Stimulated activated naive CD4-positive, alpha-beta T cell treated with Interleukin-2 at 50 U/mL for 16 hours (primary cell): ENCODE results near the gene ARFGAP3.

Experiments
- DNase-seq: peaks from one replicate; lab custom pipeline; 2025; lab: John Stamatoyannopoulos, UW

Gene ARFGAP3

GRCh38 chr22:42819412-42820044 lies 37.5 kb downstream of the ARFGAP3 start:
- no peak for DNase-seq

DNA sequence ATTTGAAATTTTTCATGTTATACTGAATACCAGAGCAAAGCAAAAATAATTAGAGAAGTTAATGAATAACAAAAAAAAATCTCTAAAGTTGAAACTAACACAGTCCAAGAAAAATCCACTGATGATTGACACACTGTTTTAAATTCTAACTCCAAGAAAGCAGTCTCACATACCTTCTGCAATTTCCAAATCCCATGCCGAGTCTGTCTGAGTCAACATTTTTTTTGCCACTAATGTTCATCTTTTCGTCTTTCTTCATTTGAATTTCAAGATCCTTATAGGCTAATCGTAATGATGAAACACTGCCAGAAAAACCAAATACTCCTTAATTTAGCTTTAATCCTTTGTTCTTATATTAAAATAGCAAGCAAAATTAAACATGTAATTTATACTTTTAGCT lies 39.5 kb downstream of the ARFGAP3 start:
- DNase-seq: no peak

DNA sequence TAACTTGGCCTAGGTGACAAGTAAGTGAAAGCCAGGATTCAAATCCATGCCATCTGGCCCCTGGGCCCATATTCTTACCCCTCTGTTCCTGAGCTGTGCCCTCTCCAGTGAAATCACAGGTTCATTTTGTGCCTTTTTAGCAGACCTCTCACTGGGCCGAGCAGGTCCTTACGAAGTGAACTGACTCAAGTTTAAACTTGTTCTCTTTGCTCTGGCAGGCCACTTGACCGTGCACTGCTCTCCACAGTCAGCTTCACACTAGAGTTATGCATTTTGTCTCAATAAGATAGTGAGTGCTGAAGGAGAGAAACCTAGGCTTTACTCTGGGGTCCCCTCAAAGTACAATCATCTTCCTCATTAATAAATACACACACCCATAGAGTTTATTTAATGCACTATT lies 40.7 kb downstream of the ARFGAP3 start:
- DNase-seq: no peak

- DNase-seq: no peak
Measured at GRCh38 chr22:42814616-42815015, 42.5 kb downstream of the ARFGAP3 start.

DNA sequence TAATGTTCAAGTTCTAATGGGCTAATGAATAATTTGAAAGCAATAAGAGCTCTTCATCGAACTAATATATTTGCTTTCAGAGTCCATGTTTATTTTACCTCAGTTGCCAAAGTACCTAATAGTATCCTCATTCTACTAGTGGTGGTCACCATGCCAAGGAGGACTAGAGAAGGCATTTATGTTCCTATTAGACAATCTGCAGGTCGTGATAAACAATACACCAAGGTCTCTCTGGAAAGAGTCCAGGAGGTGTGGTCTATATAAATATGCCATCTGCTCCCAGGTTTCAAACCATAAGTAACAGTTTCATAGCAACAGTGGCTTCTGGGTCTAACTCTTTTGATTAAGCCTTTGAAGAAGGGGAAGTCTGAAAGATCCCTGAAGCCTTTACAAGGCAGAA lies 42.9 kb downstream of the ARFGAP3 start:
- DNase-seq: no peak

DNA sequence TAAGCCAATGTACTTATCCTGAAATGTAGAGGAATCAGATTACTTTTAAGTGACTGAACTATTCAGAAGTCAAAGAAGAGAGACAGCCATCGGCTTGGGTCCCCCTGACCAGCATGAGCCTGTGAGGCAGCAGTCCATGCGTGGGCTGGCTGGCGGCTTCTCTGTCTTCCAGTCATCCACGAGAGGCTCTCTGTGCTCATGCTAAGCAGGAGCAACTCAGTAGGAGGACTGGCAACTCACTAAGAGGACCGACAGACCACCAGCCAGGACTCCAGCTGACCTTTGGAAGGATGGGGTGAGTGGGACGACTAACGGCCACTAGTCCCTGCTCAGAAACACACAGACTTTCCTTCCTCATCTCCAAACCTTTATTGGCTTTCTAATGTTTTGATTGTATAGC lies 43.6 kb downstream of the ARFGAP3 start:
- no peak for DNase-seq

DNA sequence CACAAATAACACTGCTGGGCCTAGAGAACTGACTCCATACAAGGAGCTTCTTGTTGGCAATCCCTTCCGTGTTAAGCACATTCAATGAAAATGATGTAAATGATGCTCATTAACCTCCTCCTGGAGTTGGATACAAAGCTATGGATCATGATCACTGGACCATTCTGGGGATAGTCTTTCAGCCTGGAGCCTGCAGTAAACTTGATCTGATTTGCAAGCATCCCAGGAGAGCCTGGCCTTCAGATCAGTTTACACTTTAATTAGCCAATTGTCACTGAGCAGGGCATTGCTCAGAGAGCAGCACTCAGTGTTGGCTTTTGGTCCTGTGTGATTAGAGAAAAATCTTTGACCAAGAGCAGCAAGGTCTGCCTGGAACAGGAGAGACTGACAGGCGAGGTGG lies 45.6 kb downstream of the ARFGAP3 start:
- no peak for DNase-seq

DNA sequence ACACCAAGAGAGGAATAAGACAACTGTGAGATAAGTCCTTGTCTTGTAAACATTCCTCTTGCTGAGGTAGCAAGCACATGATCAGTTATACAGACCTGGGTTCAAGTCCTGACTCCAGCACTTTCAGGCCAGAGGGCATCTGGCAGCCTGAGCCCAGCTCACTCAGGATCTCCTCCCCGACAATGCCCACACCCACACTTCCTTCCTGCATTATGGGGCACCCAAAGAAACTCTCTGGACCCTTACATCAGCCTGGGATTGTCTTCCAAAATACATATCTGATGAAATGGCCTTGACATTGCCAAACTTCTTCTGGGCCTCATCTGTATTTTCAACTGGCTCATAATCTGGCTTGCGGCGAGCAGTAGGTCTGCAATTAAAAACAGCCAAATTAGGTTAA lies 48.6 kb downstream of the ARFGAP3 start:
- no peak for DNase-seq

- DNase-seq: no peak
Measured at GRCh38 chr22:42807185-42807584, 49.9 kb downstream of the ARFGAP3 start.

- no peak for DNase-seq
Measured at GRCh38 chr22:42805998-42806830, 50.9 kb downstream of the ARFGAP3 start.

GRCh38 chr22:42805016-42805997 lies 51.8 kb downstream of the ARFGAP3 start:
- no peak for DNase-seq

DNA sequence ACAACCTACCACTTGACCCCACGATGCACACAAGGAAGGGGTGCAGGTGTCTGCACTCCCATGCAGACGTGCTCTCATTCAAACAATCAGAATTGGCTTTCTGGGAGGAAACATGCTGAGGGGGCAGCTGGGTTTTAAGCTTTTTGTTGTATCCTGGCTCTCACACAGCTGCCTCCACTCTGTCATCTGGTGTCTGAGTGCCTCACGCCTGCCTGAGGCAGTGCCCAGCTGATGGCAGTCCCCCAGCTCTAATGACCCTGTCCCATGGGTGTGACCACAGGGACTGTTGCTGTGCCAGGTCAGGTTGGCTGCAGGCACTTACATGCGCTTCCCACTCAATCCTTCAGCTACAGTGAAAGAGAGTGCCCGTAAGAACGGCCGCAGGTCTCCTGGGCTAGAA lies 53.7 kb downstream of the ARFGAP3 start:
- no peak for DNase-seq

DNA sequence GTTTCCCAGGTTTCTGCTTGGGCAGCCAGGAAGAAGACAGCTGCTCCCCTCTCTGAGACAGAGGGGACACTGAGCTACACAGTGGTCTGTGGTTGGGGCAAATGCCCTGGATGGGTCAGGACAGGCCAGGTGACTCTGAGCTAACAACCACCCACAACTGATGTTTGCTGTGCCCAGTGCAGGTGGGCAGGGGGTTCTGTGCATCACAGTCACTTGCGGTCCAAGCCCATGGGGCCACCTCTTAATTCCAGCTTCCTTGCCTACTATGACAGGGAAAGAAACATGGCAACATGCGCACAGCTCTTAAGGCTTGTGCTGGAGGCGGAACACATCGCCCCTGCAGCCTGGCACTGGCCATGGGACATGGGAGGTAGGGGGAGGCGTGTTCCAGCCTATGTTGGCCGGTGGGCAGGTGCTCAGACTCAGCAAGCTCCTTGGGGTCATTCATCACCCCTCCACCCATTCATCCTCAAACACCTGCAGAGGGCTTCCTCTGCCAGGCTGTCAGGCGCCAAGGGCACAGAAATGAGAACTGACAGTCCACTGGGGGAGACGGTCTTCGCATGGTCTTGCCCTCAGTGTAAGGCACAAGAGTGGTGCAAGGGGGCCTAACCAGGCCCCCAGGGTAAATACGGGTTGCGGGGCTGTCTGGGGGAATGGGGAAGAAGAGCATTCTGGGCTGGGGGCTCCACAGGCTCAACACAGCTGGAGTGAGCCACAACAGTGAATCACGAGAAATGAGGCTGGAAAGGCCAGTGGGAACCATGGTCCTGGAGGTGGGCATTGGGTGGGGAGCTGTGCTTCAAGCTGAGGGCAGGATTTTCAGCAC lies 55.6 kb downstream of the ARFGAP3 start:
- no peak for DNase-seq

- DNase-seq: no peak
Measured at GRCh38 chr22:42800451-42801251, 56.4 kb downstream of the ARFGAP3 start.

DNA sequence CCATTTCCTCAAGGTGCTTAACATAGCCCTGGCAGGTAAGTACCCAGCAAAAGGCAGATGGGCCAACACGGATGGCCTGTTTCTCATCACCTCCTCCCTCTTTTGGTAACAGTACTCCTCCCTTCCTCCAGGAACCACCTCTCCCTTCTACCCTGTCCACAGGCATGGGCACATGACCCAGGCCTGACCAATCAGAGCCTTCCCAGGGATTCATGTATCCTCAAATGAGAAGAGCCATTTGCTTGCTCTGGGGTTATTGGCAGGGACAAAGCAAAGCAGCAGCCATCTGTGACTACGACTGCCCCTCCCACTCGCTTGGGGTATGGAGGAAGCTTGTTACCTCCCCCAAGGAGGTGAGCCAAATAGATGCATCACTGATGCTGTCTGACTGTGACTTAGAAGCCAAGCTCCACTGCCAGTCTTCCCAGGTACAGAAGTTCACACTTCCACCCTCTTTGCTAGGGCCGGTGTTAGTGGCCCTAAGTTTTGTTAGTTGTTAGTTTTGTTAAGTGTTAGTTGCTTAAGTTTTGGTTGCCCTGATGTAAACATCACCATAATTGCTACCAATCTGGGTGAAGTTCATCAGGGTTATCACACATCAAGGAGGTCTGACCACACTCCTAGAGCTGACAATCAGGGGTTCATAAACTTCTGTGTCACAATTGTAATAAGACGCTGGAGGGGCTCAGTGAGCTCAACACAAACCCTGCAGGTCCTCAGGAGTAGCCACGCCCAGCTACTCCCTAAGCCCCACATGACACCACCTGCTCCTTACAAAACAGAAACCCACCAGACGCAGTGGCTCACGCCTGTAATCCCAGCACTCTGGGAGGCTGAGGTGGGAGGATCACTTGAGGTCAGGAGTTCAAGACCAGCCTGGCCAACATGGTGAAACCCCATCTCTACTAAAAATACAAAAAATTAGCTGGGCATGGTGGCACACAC lies 57.3 kb downstream of the ARFGAP3 start:
- DNase-seq: no peak

DNA sequence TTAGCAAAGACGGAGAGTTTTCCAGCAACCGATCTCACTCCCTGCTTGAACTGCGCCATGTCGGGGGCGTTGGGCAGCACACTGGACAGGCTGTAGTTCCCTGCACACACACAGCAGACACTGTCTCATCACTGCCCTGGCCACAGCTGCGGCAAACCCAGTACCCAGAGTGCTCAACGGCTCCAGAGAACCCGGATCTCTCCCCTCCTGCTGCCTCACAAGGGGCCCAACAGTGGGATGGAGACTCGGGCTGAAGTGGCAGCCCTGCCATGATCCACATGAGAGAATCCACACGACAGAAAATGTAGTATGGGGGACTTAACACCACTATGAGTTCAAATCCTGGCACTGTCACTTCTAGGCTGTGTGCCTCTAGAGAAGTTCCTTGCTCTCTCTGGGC lies 58.0 kb downstream of the ARFGAP3 start:
- no peak for DNase-seq

GRCh38 chr22:42797011-42797410 lies 60.1 kb downstream of the ARFGAP3 start:
- DNase-seq: no peak

DNA sequence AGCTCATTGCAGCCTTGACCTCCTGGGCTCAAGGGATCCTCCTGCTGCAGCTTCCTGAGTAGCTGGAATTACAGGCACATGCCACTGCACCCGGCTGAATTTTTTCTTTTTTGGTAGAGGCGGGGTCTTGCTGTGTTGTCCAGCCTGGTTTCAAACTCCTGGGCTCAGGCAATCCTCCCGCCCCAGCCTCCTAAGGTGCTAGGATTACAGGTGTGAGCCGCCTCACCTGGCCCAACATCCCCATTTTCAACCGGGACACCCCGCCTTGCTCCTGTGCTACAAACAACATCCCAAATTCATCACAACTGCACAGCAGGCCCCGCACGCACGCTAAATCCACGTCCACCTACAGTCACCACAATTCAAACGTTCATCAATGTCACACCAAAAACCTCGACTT lies 61.0 kb downstream of the ARFGAP3 start:
- no peak for DNase-seq
